Stimulated activated CD8-positive, alpha-beta memory T cell treated with anti-CD3 and anti-CD28 coated beads, Interleukin-4, amount 100 ng/mL, for 1 hour (primary cell): ENCODE results near the gene CES5A.
"Not testable (repeated sequence)": the region's sequence is repeated elsewhere in the genome, so short reads cannot be mapped to it uniquely, and the experiment has no call there.

Experiments
- DNase-seq, 2 donors: peaks; one replicate each; pipeline ENCODE4 v3.0.0-alpha.2; 2020; ENCODE audit warnings: low read depth in 2 of 2, low spot score in 1 of 2

The CES5A gene

GRCh38 chr16:55832425-55832772, 42.8 kb downstream of the CES5A start:
- no peak for DNase-seq

- no peak for DNase-seq
Observed at GRCh38 chr16:55830658-55831294, 44.4 kb downstream of the CES5A start.

- not testable (repeated sequence) for DNase-seq
Observed at GRCh38 chr16:55829232-55829631, 45.9 kb downstream of the CES5A start.

- DNase-seq = no peak
Observed at GRCh38 chr16:55828680-55829079, 46.5 kb downstream of the CES5A start.

GRCh38 chr16:55825115-55825728, 50.0 kb downstream of the CES5A start:
- no peak for DNase-seq

GRCh38 chr16:55824473-55825000, 50.6 kb downstream of the CES5A start:
- no peak for DNase-seq

- no peak for DNase-seq
Observed at GRCh38 chr16:55822280-55822810, 52.8 kb downstream of the CES5A start.

- DNase-seq = no peak
Observed at GRCh38 chr16:55821210-55821609, 54.0 kb downstream of the CES5A start.

- DNase-seq = no peak
Observed at GRCh38 chr16:55820615-55821014, 54.6 kb downstream of the CES5A start.

- DNase-seq = no peak
Observed at GRCh38 chr16:55817236-55817912, 57.8 kb downstream of the CES5A start.

GRCh38 chr16:55816222-55816621, 59.0 kb downstream of the CES5A start:
- DNase-seq = not testable (repeated sequence)

GRCh38 chr16:55815320-55815719, 59.9 kb downstream of the CES5A start:
- DNase-seq = no peak

GRCh38 chr16:55814174-55814573, 61.0 kb downstream of the CES5A start:
- not testable (repeated sequence) for DNase-seq

GRCh38 chr16:55813730-55814129, 61.4 kb downstream of the CES5A start:
- not testable (repeated sequence) for DNase-seq

- DNase-seq = no peak
Observed at GRCh38 chr16:55812951-55813350, 62.2 kb downstream of the CES5A start.

GRCh38 chr16:55811811-55812210, 63.4 kb downstream of the CES5A start:
- no peak for DNase-seq

- no peak for DNase-seq
Observed at GRCh38 chr16:55810451-55810961, 64.7 kb downstream of the CES5A start.

- DNase-seq = no peak
Observed at GRCh38 chr16:55809851-55810250, 65.3 kb downstream of the CES5A start.

- DNase-seq = no peak
Observed at GRCh38 chr16:55809386-55809785, 65.8 kb downstream of the CES5A start.

- DNase-seq = not testable (repeated sequence)
Observed at GRCh38 chr16:55808286-55808685, 66.9 kb downstream of the CES5A start.

GRCh38 chr16:55805104-55805503, 70.1 kb downstream of the CES5A start:
- DNase-seq = not testable (repeated sequence)

- not testable (repeated sequence) for DNase-seq
Observed at GRCh38 chr16:55803681-55804080, 71.5 kb downstream of the CES5A start.
